ENCODE measurements around the gene STARD8. TPM values are rescaled to one million over a fixed set of nuclear protein-coding genes. Genes with fewer than 3 reads are reported as not detected.
"Not testable (repeated sequence)": the region's sequence is repeated elsewhere in the genome, so short reads cannot be mapped to it uniquely, and the experiment has no call there.

Gene STARD8
- total RNA-seq, 1 experiment from 2014 or later: 4.3 TPM

- in situ Hi-C loops (cut with HindIII; ENCODE audit: low pct_unique_long_range_greater_than_20kb, low sequenced_read_pairs): no loop called here
- DNase-seq (ENCODE audit: low read depth): no peak
These were observed 76.2 kb downstream of the STARD8 start for GRCh38 chrX:68723491-68724155.

- no peak for DNase-seq (ENCODE audit: low read depth)
- in situ Hi-C loops (cut with HindIII; ENCODE audit: low pct_unique_long_range_greater_than_20kb, low sequenced_read_pairs): no loop called here
These were observed 77.1 kb downstream of the STARD8 start for GRCh38 chrX:68724531-68725020.

GRCh38 chrX:68725756-68726365 lies 78.4 kb downstream of the STARD8 start:
- DNase-seq (ENCODE audit: low read depth): no peak
- in situ Hi-C loops (cut with HindIII; ENCODE audit: low pct_unique_long_range_greater_than_20kb, low sequenced_read_pairs): no loop called here

GRCh38 chrX:68726366-68726765 lies 78.9 kb downstream of the STARD8 start:
- in situ Hi-C loops (cut with HindIII; ENCODE audit: low pct_unique_long_range_greater_than_20kb, low sequenced_read_pairs): no loop called here

GRCh38 chrX:68727696-68728095 lies 80.2 kb downstream of the STARD8 start:
- no peak for DNase-seq (ENCODE audit: low read depth)
- in situ Hi-C loops (cut with HindIII; ENCODE audit: low pct_unique_long_range_greater_than_20kb, low sequenced_read_pairs): no loop called here

More at GRCh38 chrX:68726366-68726765, 78.9 kb downstream of the STARD8 start:
- DNase-seq (ENCODE audit: low read depth): no peak

GRCh38 chrX:68728186-68728585 lies 80.7 kb downstream of the STARD8 start:
- no peak for DNase-seq (ENCODE audit: low read depth)
- in situ Hi-C loops (cut with HindIII; ENCODE audit: low pct_unique_long_range_greater_than_20kb, low sequenced_read_pairs): no loop called here

- in situ Hi-C loops (cut with HindIII; ENCODE audit: low pct_unique_long_range_greater_than_20kb, low sequenced_read_pairs): no loop called here
- no peak for DNase-seq (ENCODE audit: low read depth)
These were observed 83.8 kb downstream of the STARD8 start for GRCh38 chrX:68731254-68731653.

GRCh38 chrX:68732906-68733493 lies 85.5 kb downstream of the STARD8 start:
- no peak for DNase-seq (ENCODE audit: low read depth)
- in situ Hi-C loops (cut with HindIII; ENCODE audit: low pct_unique_long_range_greater_than_20kb, low sequenced_read_pairs): no loop called here

- in situ Hi-C loops (cut with HindIII; ENCODE audit: low pct_unique_long_range_greater_than_20kb, low sequenced_read_pairs): no loop called here
These were observed 87.8 kb downstream of the STARD8 start for GRCh38 chrX:68735266-68735665.

GRCh38 chrX:68741864-68742263 lies 94.4 kb downstream of the STARD8 start:
- DNase-seq (ENCODE audit: low read depth); in situ Hi-C loops (cut with HindIII; ENCODE audit: low pct_unique_long_range_greater_than_20kb, low sequenced_read_pairs): not testable (repeated sequence)

More at GRCh38 chrX:68735266-68735665, 87.8 kb downstream of the STARD8 start:
- DNase-seq (ENCODE audit: low read depth): no peak

GRCh38 chrX:68743754-68744153 lies 96.3 kb downstream of the STARD8 start:
- in situ Hi-C loops (cut with HindIII; ENCODE audit: low pct_unique_long_range_greater_than_20kb, low sequenced_read_pairs): no loop called here
- no peak for DNase-seq (ENCODE audit: low read depth)

- DNase-seq (ENCODE audit: low read depth): no peak
- in situ Hi-C loops (cut with HindIII; ENCODE audit: low pct_unique_long_range_greater_than_20kb, low sequenced_read_pairs): no loop called here
These were observed 99.5 kb downstream of the STARD8 start for GRCh38 chrX:68746988-68747387.

- no peak for DNase-seq (ENCODE audit: low read depth)
- in situ Hi-C loops (cut with HindIII; ENCODE audit: low pct_unique_long_range_greater_than_20kb, low sequenced_read_pairs): no loop called here
These were observed 100.6 kb downstream of the STARD8 start for GRCh38 chrX:68748030-68748429.

GRCh38 chrX:68749426-68749825 lies 102.0 kb downstream of the STARD8 start:
- DNase-seq (ENCODE audit: low read depth): no peak
- in situ Hi-C loops (cut with HindIII; ENCODE audit: low pct_unique_long_range_greater_than_20kb, low sequenced_read_pairs): no loop called here

- no peak for DNase-seq (ENCODE audit: low read depth)
- in situ Hi-C loops (cut with HindIII; ENCODE audit: low pct_unique_long_range_greater_than_20kb, low sequenced_read_pairs): no loop called here
These were observed 102.8 kb downstream of the STARD8 start for GRCh38 chrX:68750316-68750715.

- in situ Hi-C loops (cut with HindIII; ENCODE audit: low pct_unique_long_range_greater_than_20kb, low sequenced_read_pairs): no loop called here
These were observed 103.9 kb downstream of the STARD8 start for GRCh38 chrX:68751372-68751771.

GRCh38 chrX:68753218-68753617 lies 105.8 kb downstream of the STARD8 start:
- in situ Hi-C loops (cut with HindIII; ENCODE audit: low pct_unique_long_range_greater_than_20kb, low sequenced_read_pairs): no loop called here
- no peak for DNase-seq (ENCODE audit: low read depth)

More at GRCh38 chrX:68751372-68751771, 103.9 kb downstream of the STARD8 start:
- DNase-seq (ENCODE audit: low read depth): no peak

GRCh38 chrX:68754406-68754805 lies 106.9 kb downstream of the STARD8 start:
- no peak for DNase-seq (ENCODE audit: low read depth)
- in situ Hi-C loops (cut with HindIII; ENCODE audit: low pct_unique_long_range_greater_than_20kb, low sequenced_read_pairs): no loop called here

GRCh38 chrX:68755616-68756125 lies 108.2 kb downstream of the STARD8 start:
- DNase-seq (ENCODE audit: low read depth): no peak
- in situ Hi-C loops (cut with HindIII; ENCODE audit: low pct_unique_long_range_greater_than_20kb, low sequenced_read_pairs): no loop called here

All from Caki2 (cell line).